IPS DF 6.9 (cell line): ENCODE measurements around the gene JDP2.
"Not testable (repeated sequence)": the region's sequence is repeated elsewhere in the genome, so short reads cannot be mapped to it uniquely, and the experiment has no call there.

ENCODE experiments used
- DNase-seq: peaks from one replicate; pipeline ENCODE4 v3.0.0-alpha.2; 2013; ENCODE audit warnings: low read depth, low spot score
- H3K27ac ChIP-seq: one replicate; pipeline ENCODE4 v1.5.1; 2013; ENCODE audit warnings: low read length, control low read depth
- H3K27me3 ChIP-seq: 2 replicates; pipeline ENCODE4 v1.6.1; 2013; ENCODE audit warnings: mild to moderate bottlenecking, low read length; ENCODE audit not compliant: control insufficient read depth, insufficient read depth
- H3K36me3 ChIP-seq: 2 replicates; pipeline ENCODE4 v1.6.1; 2013; ENCODE audit warnings: low read length; ENCODE audit not compliant: control insufficient read depth, insufficient read depth
- H3K4me1 ChIP-seq: 2 replicates; pipeline ENCODE4 v1.6.1; 2013; ENCODE audit warnings: low read length; ENCODE audit not compliant: control insufficient read depth, insufficient read depth
- H3K4me3 ChIP-seq: 2 replicates; pipeline ENCODE4 v1.5.1; 2013; ENCODE audit warnings: mild to moderate bottlenecking, low read length
- H3K9me3 ChIP-seq: 2 replicates; pipeline ENCODE4 v1.6.1; 2013; ENCODE audit warnings: low read length, inconsistent platforms; ENCODE audit not compliant: control insufficient read depth, insufficient read depth
- WGBS: extraction: QIAGEN DNeasy Blood & Tissue Kit; methylation state at CpG from one replicate; pipeline ENCODE4 v1.1.7; 2013; ENCODE audit warnings: mixed read lengths, missing lambda C conversion rate; ENCODE audit not compliant: insufficient read length, insufficient coverage; 5-methylcytosine and 5-hydroxymethylcytosine counted together

The JDP2 gene

GRCh38 chr14:75464626-75465025, 36.8 kb downstream of the JDP2 start:
- WGBS: no CpG with 5 or more reads among the region's 6 CpGs
- DNase-seq: no peak
- H3K9me3 ChIP-seq: no peaks in the 10 kb centered on the region
- no peak overlapping the region for H3K27ac ChIP-seq
- no peaks in the 10 kb centered on the region for H3K27me3 ChIP-seq
- peaks cover 3% of the 10 kb centered on the region for H3K36me3 ChIP-seq
- H3K4me1 ChIP-seq: no peaks in the 10 kb centered on the region
- H3K4me3 ChIP-seq: no peak overlapping the region

- peaks cover 6% of the 10 kb centered on the region for H3K36me3 ChIP-seq
Observed at GRCh38 chr14:75467763-75468162, 39.9 kb downstream of the JDP2 start.

GRCh38 chr14:75469164-75469563, 41.3 kb downstream of the JDP2 start:
- Histone ChIP-seq H3K9me3 (no peaks in the 10 kb centered on the region), H3K4me3 (no peak overlapping the region), H3K27me3 (no peaks in the 10 kb centered on the region), H3K4me1 (no peaks in the 10 kb centered on the region), H3K36me3 (peaks cover 6% of the 10 kb centered on the region), H3K27ac (no peak overlapping the region)
- no CpG with 5 or more reads among the region's 16 CpGs for WGBS
- no peak for DNase-seq

More at GRCh38 chr14:75467763-75468162, 39.9 kb downstream of the JDP2 start:
- WGBS: no CpG with 5 or more reads among the region's 11 CpGs
- Histone ChIP-seq H3K9me3 (no peaks in the 10 kb centered on the region), H3K4me3 (no peak overlapping the region), H3K27me3 (no peaks in the 10 kb centered on the region), H3K27ac (no peak overlapping the region), H3K4me1 (no peaks in the 10 kb centered on the region)
- no peak for DNase-seq

- Histone ChIP-seq H3K4me3 (no peak overlapping the region), H3K4me1 (no peaks in the 10 kb centered on the region), H3K27me3 (no peaks in the 10 kb centered on the region), H3K9me3 (no peaks in the 10 kb centered on the region), H3K36me3 (peaks cover 6% of the 10 kb centered on the region), H3K27ac (no peak overlapping the region)
- no CpG with 5 or more reads among the region's 25 CpGs for WGBS
- no peak for DNase-seq
Observed at GRCh38 chr14:75469606-75470237, 41.9 kb downstream of the JDP2 start.

GRCh38 chr14:75470238-75470797, 42.5 kb downstream of the JDP2 start:
- Histone ChIP-seq H3K27ac (no peak overlapping the region), H3K36me3 (peaks cover 6% of the 10 kb centered on the region)
- DNase-seq: no peak

GRCh38 chr14:75471059-75471458, 43.2 kb downstream of the JDP2 start:
- Histone ChIP-seq H3K27me3 (no peaks in the 10 kb centered on the region), H3K4me1 (no peaks in the 10 kb centered on the region), H3K9me3 (no peaks in the 10 kb centered on the region), H3K36me3 (peaks cover 6% of the 10 kb centered on the region), H3K4me3 (no peak overlapping the region), H3K27ac (no peak overlapping the region)
- whole genome bisulfite sequencing: no CpG with 5 or more reads among the region's 5 CpGs
- no peak for DNase-seq

More at GRCh38 chr14:75470238-75470797, 42.5 kb downstream of the JDP2 start:
- Histone ChIP-seq H3K4me3 (no peak overlapping the region), H3K9me3 (no peaks in the 10 kb centered on the region), H3K4me1 (no peaks in the 10 kb centered on the region), H3K27me3 (no peaks in the 10 kb centered on the region)
- no CpG with 5 or more reads among the region's 12 CpGs for WGBS

- not testable (repeated sequence) for H3K27me3 ChIP-seq, DNase-seq
- no CpG with 5 or more reads among the region's 6 CpGs for WGBS
Observed at GRCh38 chr14:75474127-75474526, 46.3 kb downstream of the JDP2 start.

GRCh38 chr14:75476274-75476995, 48.6 kb downstream of the JDP2 start:
- no peaks in the 10 kb centered on the region for H3K36me3 ChIP-seq
- no peaks in the 10 kb centered on the region for H3K9me3 ChIP-seq
- DNase-seq: no peak
- H3K4me3 ChIP-seq: no peak overlapping the region
- H3K27me3 ChIP-seq: no peaks in the 10 kb centered on the region
- no peak overlapping the region for H3K27ac ChIP-seq
- WGBS: no CpG with 5 or more reads among the region's 11 CpGs
- peaks cover 1% of the 10 kb centered on the region; the same call in 1 of the 2 replicates for H3K4me1 ChIP-seq

More at GRCh38 chr14:75474127-75474526, 46.3 kb downstream of the JDP2 start:
- H3K4me1 ChIP-seq, H3K27ac ChIP-seq, H3K9me3 ChIP-seq, H3K4me3 ChIP-seq, H3K36me3 ChIP-seq: not testable (repeated sequence)

GRCh38 chr14:75477881-75478280, 50.1 kb downstream of the JDP2 start:
- Histone ChIP-seq H3K27ac (no peak overlapping the region), H3K36me3 (no peaks in the 10 kb centered on the region; the same call in 1 of the 2 replicates), H3K9me3 (no peaks in the 10 kb centered on the region), H3K4me3 (no peak overlapping the region), H3K4me1 (peaks cover 1% of the 10 kb centered on the region; the same call in 1 of the 2 replicates), H3K27me3 (no peaks in the 10 kb centered on the region)
- no peak for DNase-seq
- no CpG with 5 or more reads among the region's 5 CpGs for WGBS

- H3K4me3 ChIP-seq: no peak overlapping the region
- no peak overlapping the region for H3K27ac ChIP-seq
- no peaks in the 10 kb centered on the region for H3K9me3 ChIP-seq
- DNase-seq: peak; percentile 48
- WGBS: no CpG with 5 or more reads among the region's 11 CpGs
- no peaks in the 10 kb centered on the region; the same call in 1 of the 2 replicates for H3K36me3 ChIP-seq
- peaks cover 1% of the 10 kb centered on the region; the same call in 1 of the 2 replicates for H3K4me1 ChIP-seq
- no peaks in the 10 kb centered on the region for H3K27me3 ChIP-seq
Observed at GRCh38 chr14:75479770-75480600, 52.2 kb downstream of the JDP2 start.
